ENCODE results near the gene DEAF1. TPM values are rescaled to one million over a fixed set of nuclear protein-coding genes. Genes with fewer than 3 reads are reported as not detected.

Gene DEAF1
- total RNA-seq, 1 experiment from 2014 or later = 46.8 TPM

GRCh38 chr11:680970-681369 lies 14.1 kb downstream of the DEAF1 start:
- no TSS peak for BruUV-seq (replicated peaks)
- intact Hi-C loops (cut with micrococcal nuclease) = no loop called here
- H3K27ac Mint-ChIP-seq (ENCODE audit: low read depth, unreplicated experiment) = no peak overlapping the region
- peaks cover 67% of the 10 kb centered on the region for H3K36me3 Mint-ChIP-seq (ENCODE audit: insufficient read depth, unreplicated experiment)
- no peak for DNase-seq (ENCODE audit: unreplicated experiment)
- ChIA-PET CTCF (interaction anchor here (0.6 kb wide), 1 partner anchor 124 kb away, joined by 3 read pairs; no protein-coding TSS in a partner anchor), POLR2A (interaction anchor here (0.6 to 1.2 kb wide), 3 partner anchors 14 to 172 kb away, joined by 3 to 4 read pairs (median 3); partner anchors contain the start of genes DEAF1, PNPLA2 and TMEM80)
- H3K4me3 Mint-ChIP-seq (ENCODE audit: unreplicated experiment) = no peak overlapping the region
- H3K4me1 Mint-ChIP-seq (ENCODE audit: insufficient read depth, unreplicated experiment) = no peaks in the 10 kb centered on the region
- no peaks in the 10 kb centered on the region for H3K9me3 Mint-ChIP-seq (ENCODE audit: unreplicated experiment)
- no peak for TF ChIP-seq CTCF (IDR thresholded peaks at IDR 0.05; ENCODE audit: unreplicated experiment)
- no peaks in the 10 kb centered on the region for H3K27me3 Mint-ChIP-seq (ENCODE audit: insufficient read depth, unreplicated experiment)

GRCh38 chr11:680476-680875 lies 14.5 kb downstream of the DEAF1 start:
- H3K27me3 Mint-ChIP-seq (ENCODE audit: insufficient read depth, unreplicated experiment) = no peaks in the 10 kb centered on the region
- no peaks in the 10 kb centered on the region for H3K9me3 Mint-ChIP-seq (ENCODE audit: unreplicated experiment)
- TF ChIP-seq CTCF (IDR thresholded peaks at IDR 0.05; ENCODE audit: unreplicated experiment) = no peak
- POLR2A ChIA-PET = interaction anchor here (1.2 kb wide), 1 partner anchor 139 kb away, joined by 3 read pairs; the partner anchor contains the start of gene PNPLA2
- CTCF ChIA-PET = no interaction called here
- peaks cover 65% of the 10 kb centered on the region for H3K36me3 Mint-ChIP-seq (ENCODE audit: insufficient read depth, unreplicated experiment)
- no TSS peak for BruUV-seq (replicated peaks)
- no peak overlapping the region for H3K27ac Mint-ChIP-seq (ENCODE audit: low read depth, unreplicated experiment)
- no peak for DNase-seq (ENCODE audit: unreplicated experiment)
- H3K4me3 Mint-ChIP-seq (ENCODE audit: unreplicated experiment) = no peak overlapping the region
- intact Hi-C loops (cut with micrococcal nuclease) = no loop called here
- no peaks in the 10 kb centered on the region for H3K4me1 Mint-ChIP-seq (ENCODE audit: insufficient read depth, unreplicated experiment)

GRCh38 chr11:679271-680207 lies 15.5 kb downstream of the DEAF1 start:
- no TSS peak for BruUV-seq (replicated peaks)
- Mint-ChIP-seq H3K27ac (ENCODE audit: low read depth, unreplicated experiment) (no peak overlapping the region), H3K36me3 (ENCODE audit: insufficient read depth, unreplicated experiment) (peaks cover 63% of the 10 kb centered on the region)

More at GRCh38 chr11:679271-680207, 15.5 kb downstream of the DEAF1 start:
- Mint-ChIP-seq H3K4me1 (ENCODE audit: insufficient read depth, unreplicated experiment) (no peaks in the 10 kb centered on the region), H3K27me3 (ENCODE audit: insufficient read depth, unreplicated experiment) (no peaks in the 10 kb centered on the region), H3K9me3 (ENCODE audit: unreplicated experiment) (no peaks in the 10 kb centered on the region), H3K4me3 (ENCODE audit: unreplicated experiment) (no peak overlapping the region)
- POLR2A ChIA-PET = interaction anchor here (0.6 to 1.0 kb wide), 3 partner anchors 30 to 38 kb away, joined by 3 to 5 read pairs (median 3); no protein-coding TSS in a partner anchor
- no peak for DNase-seq (ENCODE audit: unreplicated experiment)
- TF ChIP-seq CTCF (IDR thresholded peaks at IDR 0.05; ENCODE audit: unreplicated experiment) = no peak
- intact Hi-C loops (cut with micrococcal nuclease) = no loop called here
- CTCF ChIA-PET = interaction anchor here (0.6 kb wide), 1 partner anchor 1321 kb away, joined by 3 read pairs; no protein-coding TSS in a partner anchor
